HG03469 (cell line): ENCODE results near the gene EEPD1.
A peak's percentile ranks its signal among the peaks of the same experiment; 100 is the strongest.

Source experiments
- ATAC-seq: cut with Tn5 transposase; IDR thresholded peaks from one replicate; pipeline ENCODE4 v1.9.1; 2021; ENCODE audit warnings: mild to moderate bottlenecking, moderate library complexity, moderate number of reproducible peaks; ENCODE audit not compliant: unreplicated experiment

The EEPD1 gene

DNA sequence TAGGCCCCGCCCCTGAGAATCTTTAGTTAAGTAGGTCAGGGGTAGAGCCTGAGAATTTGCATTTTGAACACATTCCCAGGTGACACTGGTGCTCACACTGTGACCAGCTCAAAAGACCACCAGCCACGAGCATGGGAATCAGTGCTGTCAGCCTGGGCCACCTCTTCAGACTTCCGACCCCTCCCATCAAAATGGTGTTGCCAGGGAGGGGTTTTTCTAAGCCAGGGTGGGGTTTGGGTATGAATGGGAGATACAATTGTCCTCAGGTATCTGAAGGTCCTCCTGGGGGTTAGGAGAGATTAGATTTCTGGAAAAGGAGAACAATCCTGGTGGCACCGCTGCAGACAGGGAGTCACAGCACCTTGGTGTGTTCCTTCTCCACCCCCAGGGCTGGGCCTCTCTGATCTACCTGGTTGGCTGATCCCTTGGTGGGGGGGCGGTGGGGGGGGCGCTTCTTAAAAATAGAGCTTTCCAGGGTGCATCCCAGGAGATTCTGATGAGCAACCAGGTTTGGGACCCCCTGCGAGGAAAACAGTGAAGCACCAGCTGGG lies 125.1 kb downstream of the EEPD1 start:
- ATAC-seq, result no peak

DNA sequence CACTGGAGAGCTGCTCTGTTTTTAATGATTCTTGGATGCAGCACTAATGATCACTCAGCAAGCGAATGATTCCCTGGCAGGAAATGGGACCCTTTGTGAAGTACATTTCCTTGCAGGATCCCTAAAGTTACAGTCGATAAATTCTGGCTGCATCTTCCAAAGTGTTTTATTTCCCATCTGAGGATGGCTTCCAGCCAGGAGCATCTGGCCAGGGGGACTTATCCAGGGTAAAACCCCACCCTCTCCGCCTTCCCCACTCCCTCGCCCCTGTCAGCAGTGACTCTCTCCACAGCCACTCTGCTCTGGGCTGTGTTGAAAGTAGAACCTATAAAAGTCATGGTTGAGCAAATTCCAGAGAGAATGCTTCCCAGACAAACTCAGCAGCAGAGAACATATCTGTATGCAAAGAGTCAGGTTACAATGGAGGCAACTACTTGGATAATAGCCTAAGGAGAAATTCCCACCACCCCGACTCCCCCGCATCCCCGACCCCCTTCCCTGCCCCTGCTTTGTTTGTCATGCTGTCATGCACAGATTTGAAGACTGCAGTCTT lies 125.6 kb downstream of the EEPD1 start:
- ATAC-seq, result no peak

DNA sequence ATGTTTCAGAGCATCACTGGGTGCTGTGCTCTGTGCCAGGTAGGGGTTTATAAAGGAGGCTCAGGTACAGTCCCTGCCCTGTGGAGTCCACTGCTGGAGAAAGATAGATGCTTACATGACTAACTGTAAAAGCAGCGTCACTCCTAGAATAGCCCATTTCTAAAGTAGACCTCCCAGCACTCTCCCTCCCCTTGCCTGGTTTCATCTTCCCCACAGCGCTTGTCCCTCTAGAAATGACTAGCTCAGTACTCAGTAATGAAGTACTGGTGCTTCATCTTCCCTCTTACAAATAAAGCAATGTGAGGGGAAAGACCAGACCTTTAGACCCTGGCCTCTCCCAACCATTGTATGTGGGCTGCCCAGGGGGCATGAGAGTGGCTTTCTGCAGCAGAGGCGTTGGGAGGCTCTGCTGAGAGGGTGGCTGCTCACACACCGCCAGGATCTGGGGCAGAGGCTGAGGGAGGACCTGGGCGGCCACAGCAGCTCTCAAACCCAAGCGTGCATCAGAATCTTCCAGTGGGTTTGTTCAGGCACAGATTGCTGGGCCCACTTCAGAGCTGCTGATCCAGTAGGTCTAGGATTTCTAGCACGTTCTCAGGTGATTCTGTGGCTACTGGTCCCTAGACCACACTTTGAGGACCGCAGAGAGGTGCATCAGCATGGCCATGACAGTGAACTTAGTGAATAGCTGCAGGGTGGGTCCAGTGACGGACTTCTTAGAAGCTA lies 126.3 kb downstream of the EEPD1 start:
- ATAC-seq, result peak; percentile 64

DNA sequence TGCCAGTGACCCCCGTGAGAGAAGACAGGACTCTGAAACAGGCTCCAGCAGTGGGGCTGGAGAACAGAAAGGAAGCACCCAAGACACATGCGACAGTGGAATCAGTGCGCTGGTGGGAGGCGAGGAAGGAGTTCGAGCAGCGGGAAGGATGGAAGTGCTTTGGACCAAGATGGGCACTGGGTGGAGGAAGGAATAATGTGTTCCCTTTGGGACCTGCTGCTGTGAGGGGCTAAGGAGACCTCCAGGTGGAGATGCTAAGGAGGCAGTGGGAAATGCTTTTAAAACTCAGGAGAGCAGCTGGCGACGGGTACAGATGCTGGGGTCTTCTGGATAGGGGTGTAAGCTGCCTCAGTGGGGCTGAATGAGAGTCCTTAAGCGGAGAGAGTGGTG lies 126.9 kb downstream of the EEPD1 start:
- no peak for ATAC-seq

DNA sequence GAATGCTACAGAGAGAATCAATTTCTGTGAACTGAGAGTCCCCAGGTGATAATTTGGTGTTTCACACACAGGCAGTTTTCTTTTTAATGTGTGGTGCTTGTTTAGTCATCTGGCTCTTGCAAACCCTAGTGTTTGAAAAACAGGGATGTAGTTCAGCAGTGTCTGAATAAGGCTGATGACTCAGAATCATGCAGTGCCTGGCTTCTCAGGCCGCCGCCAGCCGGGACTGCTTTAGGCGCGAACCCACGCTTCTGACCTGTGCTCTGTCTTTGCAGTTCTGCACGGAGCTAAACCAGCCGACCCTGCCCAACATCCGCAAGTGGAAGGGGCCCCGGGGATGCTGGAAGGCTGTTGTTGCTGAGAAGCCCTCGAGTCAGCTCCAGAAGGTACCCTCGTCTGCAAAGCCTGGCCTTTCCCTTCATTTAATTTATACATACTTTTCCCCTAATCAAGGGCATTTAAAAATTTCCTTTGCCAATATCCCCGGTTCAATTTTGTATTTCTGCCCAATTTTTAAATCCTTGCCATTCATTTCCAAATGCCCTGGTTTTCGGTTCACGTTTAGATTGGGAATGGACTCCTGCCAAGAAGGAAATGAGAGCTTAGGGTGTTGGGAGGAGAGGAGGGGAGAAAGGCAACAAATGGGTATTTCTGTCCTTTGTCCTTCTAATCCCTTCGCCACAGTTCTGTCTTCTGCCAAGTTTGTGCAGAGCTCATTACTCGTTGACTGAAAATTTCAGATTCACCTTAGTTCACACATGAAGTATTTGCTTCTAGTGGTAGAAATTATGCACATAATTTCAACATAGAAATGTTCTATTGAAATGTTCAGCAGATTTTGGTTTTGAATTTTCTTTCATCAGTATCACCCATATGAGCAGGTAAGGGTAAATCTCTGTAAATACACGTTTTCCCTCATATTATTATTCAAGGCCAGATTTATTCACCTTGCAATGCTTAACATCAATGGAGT lies 128.1 kb downstream of the EEPD1 start:
- ATAC-seq, result peak; percentile 33

DNA sequence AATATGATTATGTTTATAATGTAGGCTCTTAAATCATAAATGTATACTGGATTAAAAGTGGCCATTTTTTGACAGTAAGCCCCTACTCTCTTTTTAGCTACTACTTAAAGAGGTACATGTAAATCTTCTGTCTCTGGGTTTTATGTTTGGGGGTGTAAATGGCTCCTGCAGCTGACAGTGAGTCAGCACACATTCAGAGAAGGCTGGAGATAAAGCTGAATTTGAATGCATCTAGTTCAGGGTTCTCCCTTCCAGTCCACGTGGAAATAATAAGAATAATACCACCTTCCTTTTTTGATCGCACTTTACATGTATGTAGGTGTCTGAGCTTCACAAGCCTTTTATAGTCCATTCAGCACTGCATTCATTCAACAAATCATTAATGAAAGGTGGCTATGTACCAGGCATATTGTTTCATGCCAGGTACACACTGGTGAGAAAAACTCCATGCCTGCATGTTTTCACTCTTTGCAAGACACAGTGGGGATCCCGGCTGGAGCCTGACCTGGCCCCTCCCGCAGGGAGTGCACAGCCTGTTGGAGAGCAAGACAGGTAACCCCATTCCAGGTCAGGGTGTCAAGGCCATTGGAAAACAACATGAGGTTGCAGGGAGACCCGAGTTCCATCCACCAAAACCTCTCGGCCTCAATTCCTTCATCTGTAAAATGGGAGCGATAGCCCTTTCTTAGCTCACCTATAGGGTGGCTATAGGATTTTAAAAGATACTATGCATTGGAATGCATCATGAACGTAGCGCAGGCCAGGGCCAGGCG lies 129.1 kb downstream of the EEPD1 start:
- ATAC-seq, result no peak

DNA sequence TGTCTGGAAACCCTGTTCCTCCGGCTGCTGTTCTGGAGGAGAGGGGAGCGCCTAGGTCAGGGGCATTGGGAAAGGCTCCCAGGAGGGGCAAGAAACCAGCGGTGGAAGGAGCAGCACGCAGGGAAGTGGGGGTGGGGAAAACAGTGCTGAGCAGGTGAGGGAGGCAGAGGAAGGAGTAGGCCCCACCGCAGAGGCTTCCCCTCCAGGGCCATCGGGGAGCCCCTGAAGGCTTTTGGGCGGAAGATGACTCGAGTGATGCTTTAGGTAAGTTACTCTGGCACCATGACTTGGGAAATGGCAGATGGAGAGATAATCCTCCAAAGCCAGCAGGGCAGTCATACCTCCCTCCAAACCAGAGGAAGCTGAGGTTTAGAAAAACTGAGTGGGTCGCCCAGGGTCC lies 130.1 kb downstream of the EEPD1 start:
- no peak for ATAC-seq

DNA sequence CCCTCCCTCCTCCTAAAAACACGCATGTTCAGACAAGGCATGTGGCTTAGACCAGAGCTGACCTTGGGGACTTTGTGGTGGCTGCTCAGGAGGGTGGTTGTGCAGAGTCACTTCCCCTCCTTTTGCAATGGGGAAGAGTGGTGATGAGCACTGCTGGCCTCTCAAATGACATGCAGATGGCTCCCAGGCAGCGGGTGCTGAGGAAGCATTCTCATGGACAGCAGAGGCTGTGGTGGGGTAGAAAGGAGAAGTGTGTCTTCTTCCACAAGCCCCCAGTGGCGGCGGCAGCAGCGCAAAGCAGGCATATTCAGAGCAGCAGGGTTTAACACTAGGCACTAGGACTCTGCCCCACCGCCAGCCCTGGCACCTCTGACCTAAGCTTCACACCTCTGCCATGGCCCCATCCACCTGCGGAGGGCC lies 130.7 kb downstream of the EEPD1 start:
- ATAC-seq, result peak; percentile 41

DNA sequence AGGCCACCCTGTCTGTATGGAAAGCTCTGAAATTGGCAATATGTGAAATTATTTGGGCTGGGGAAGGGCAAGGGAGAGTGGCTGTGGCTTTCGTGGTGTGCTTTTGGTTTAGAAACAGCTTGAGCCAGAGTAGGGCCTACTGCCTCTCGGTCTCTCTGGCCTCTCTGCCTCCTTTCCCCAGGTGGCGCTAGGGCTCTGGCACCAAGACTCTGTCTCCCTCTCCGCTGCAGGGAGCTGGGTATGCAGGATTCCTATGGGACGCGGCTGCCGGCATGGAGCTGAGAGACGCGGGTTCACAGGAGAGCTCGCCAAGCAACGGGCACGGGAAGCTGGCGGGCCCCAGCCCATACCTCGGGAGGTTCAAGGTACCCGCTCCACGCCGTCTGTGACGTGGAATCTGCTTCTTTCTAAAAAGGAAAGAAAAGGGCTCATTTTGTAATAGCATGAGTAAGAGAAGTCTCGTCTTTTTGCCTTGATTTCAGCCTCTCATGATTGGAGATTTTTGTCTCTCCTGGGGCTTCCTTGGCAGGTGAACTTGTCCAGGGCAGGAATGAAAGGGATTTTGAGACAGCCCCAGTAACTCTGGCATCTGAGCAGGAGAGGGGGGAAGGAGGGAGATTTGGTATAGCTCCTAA lies 131.5 kb downstream of the EEPD1 start:
- no peak for ATAC-seq

DNA sequence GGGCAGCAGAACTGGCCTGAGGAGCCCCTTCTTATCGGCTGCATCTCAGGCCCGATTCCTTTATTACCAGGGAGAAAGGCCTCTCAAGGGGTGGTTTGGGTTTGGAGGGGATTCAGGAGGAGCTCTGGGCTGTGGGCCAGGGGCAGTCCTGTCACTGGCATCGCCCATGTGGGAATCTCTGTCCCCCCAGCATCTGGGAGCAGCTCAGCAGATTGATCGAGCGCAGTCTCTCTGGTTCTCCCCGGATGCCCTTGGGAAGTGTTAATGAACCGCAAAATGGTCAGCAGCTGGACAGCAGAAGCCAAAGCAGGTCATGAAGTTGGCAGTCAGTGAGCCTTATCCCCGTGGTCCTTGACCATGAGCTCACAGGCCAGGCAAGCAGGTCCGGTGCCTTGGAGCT lies 132.2 kb downstream of the EEPD1 start:
- ATAC-seq, result no peak

DNA sequence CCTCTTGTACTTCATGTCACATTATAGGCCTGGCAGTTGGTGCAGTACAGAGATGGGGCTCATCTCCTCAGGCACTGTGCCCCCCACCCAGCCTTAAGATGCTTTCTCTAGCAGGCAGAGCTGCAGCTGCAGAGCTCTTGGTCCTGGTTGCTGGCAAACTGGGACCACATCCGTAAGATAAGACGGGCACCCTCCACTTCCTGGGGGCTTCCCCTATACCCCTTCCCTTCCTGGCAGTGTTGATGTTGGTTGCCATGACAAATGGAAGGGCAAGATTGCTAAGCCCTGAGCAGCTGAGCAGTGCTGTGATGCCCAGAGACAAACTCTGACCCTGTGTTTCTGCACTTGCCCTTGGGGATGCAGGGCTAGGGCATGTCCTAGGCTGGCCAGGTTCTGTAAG lies 133.2 kb downstream of the EEPD1 start:
- ATAC-seq, result no peak

DNA sequence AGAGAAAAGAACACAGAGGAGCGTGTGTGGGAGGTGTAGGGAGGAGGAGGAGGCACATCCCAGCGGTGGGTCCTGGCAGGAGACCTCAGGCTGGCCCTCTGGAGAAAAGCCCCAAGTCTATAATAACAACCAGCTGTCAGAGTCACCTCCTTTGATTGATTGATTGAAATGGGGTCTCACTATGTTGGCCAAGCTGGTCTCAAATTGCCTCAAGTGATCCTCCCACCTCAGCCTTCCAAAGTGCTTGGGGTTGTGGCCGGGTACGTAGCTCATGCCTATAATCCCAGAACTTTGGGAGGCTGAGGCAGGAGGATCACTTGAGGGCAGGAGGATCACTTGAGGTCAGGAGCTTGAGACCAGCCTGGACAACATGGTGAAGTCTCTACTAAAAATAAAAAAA lies 133.6 kb downstream of the EEPD1 start:
- no peak for ATAC-seq

DNA sequence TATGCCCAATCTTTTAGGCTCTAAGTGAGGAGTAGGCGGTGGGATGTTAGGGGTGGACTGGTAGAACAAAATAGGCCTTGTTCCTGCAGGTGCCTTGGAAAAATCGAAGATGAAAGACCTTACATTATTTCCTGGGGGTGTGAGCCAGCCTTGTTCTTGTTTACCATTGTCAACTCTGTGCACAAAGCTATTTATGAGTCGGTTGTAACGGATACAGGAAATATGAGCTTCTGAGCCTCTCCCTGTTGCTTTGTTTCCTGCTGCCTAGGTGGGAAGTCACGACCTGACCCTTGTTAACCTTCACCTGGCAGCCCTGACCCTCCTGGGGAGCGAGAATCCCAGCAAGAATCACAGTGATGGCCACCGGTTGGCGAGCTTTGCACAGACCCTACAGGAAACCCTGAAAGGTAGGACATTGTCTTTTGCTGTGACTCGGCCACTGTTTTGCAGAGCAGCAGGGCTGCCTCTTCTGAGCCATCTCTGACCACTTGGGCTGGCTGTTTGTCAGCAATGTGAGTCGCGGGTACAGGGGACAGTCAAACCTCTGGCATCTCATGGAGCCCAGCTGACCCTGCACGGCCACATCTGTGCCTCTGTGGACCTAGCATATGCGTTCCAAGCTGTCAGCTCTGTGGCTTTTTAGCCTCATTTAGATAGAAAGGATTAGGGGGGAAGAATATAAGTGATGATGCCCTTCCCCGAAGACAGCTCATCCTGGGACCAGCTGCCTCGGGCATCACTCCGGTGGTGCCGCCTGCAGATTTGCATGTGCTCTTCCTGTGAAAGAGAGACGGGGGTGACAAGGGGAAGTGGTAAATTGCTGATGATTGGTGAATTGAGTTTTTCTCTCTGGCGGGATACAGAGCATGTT lies 134.6 kb downstream of the EEPD1 start:
- ATAC-seq, result peak; percentile 30

DNA sequence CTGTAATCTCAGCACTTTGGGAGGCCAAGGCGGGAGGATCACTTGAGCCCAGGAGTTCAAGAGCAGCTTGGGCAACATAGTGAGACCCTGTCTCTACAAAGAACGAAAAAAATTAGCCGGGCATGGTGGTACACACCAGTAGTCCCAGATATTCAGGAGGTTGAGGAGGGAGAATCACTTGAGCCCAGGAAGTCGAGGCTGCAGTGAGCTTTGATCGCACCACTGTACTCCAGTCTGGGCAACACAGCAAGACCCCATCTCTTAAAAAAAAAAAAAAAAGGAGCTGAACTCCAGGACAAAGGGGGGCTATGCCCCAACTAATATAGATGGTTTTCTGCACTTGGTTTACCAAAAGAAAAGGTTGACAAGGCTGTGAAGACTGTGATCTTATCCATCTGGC lies 135.4 kb downstream of the EEPD1 start:
- no peak for ATAC-seq

DNA sequence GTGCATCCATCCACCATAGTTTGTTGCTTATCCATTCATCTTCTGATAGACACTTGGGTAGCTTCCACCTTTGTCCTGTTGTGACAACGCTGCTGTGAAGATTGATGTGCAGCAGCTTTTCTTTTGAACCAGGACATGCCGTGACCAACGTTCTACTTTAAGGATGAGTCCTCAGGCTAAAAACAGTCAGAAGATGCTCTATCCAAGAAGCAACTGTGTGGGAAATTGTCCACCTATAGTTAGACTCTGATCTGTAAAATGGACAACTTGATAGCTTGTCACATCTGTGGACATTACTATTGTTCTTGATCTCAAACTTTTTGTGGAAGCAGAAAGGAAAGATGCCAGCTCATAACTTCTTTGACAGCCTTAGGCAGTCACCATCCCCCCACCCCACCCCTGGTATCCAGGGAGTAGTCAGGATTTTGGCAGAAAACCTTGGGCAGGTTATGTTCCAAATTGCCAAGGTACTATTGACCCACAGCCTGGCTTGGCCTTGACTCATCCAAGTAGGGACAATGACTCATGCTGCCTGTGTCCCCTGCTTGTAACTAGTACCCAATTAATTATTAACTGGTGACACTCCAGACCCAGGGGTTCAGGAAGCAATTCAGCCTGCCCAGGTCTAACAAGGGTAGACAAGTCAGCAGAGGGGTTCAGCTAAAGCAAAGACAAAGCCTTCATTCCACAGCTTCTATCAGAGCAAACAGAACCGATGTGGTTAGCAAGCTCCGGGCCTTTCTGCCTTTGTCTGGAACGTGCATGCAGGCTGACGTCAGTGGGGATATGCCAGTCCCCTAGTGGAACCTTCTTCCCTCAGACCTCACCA lies 137.0 kb downstream of the EEPD1 start:
- no peak for ATAC-seq

DNA sequence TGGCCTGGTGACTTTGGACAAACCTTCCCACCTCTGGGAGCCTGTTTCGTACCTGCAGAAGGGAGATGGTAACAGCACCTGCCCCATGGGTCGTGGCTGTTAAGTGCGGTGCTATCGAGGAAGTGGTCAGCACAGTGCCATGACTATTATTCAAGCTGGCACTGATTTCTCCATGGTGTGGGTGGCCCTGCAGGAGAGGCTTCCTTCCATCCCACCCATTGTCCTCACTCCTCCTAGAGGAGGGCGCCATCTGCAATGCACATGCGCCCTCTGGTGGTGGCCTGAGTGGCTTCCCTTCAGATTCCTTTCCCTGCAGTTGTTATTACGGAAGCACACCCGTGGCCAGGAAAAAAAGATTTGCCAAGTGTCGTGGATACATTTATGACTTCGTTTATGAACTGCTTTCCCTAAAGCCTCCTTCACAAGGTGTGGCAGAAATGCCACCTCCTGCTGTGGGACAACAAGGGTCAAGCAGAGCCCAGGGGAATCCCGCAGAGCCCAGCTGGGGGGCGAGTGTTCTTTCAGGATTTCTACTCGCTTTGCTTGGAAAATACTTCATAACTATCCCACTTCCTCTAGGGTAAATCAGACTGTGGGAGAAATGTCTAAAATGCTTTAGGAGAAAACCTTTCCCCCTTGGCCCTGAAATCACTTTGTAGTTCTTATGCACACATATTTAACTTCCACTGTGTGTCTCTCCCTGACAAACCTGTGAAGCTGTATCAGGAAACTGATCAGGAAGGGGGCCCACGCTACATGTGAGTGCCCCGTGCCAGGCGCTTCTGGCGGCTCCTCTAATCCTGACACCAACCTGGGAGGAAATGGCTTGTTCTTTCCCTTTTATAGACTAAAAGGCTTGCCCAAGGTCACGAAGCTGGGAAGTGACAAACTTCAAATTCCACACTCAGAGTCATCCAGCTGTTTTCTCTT lies 138.6 kb downstream of the EEPD1 start:
- ATAC-seq, result no peak

DNA sequence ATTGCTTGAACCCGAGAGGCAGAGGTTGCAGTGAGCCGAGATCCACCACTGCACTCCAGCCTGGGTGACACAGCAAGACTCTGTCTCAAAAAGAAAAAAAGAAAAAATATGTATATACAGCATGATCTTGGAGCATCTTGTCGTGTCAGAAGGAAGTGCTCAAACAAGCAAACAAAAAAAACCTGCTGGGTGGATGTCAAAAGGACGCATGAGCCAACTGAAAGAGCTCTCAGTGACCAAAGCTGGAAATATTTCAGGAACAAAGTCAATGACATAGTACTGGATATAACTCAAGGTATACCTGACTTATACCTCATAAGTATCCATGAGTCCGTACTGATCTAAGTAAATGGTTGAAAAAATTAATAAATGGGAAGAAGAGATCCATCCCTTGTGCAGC lies 142.0 kb downstream of the EEPD1 start:
- ATAC-seq, result no peak
